ENCODE measurements around the gene SMIM44. TPM values are rescaled to one million over a fixed set of nuclear protein-coding genes. Genes with fewer than 3 reads are reported as not detected.
A peak's percentile ranks its signal among the peaks of the same experiment; 100 is the strongest.

SMIM44 gene
- total RNA-seq, 1 experiment from 2014 or later: not detected

- peaks cover 5% of the 10 kb centered on the region for H3K4me1 ChIP-seq (replicated peaks)
- no peak overlapping the region for H3K4me3 ChIP-seq
- no peaks in the 10 kb centered on the region for H3K9me3 ChIP-seq (replicated peaks)
- H3K27ac ChIP-seq: no peak overlapping the region
- H3K27me3 ChIP-seq (replicated peaks): peaks cover 43% of the 10 kb centered on the region
- H3K36me3 ChIP-seq: no peaks in the 10 kb centered on the region
- no peak for DNase-seq (ENCODE audit: low read depth in 1 of 2, low spot score in 2 of 2)
Measured at GRCh38 chr19:3481241-3482090, 1.8 kb downstream of the SMIM44 start.

- Histone ChIP-seq H3K27ac (no peak within 1 kb of the TSS), H3K27me3 (replicated peaks) (peaks cover 43% of the 10 kb centered on the region), H3K4me1 (replicated peaks) (peaks cover 5% of the 10 kb centered on the region), H3K36me3 (no peaks in the 10 kb centered on the region), H3K4me3 (no peak within 1 kb of the TSS), H3K9me3 (replicated peaks) (no peaks in the 10 kb centered on the region)
- no peak for DNase-seq (ENCODE audit: low read depth in 1 of 2, low spot score in 2 of 2)
Measured at GRCh38 chr19:3480383-3481091, 2.7 kb downstream of the SMIM44 start, which contains the start of gene SMIM24. Gene SMIM24, minus strand, starts transcription at chr19:3480525. Its CDS starts 62 bp downstream, at chr19:3480463.

- H3K4me3 ChIP-seq: no peak overlapping the region
- no peak for DNase-seq (ENCODE audit: low read depth in 1 of 2, low spot score in 2 of 2)
- no peaks in the 10 kb centered on the region for H3K9me3 ChIP-seq (replicated peaks)
- H3K4me1 ChIP-seq (replicated peaks): peaks cover 5% of the 10 kb centered on the region
- no peak overlapping the region for H3K27ac ChIP-seq
- peaks cover 43% of the 10 kb centered on the region for H3K27me3 ChIP-seq (replicated peaks)
- no peaks in the 10 kb centered on the region for H3K36me3 ChIP-seq
Measured at GRCh38 chr19:3479834-3480215, 3.4 kb downstream of the SMIM44 start.

GRCh38 chr19:3479177-3479833 is 3.9 kb downstream of the SMIM44 start:
- no peak for DNase-seq (ENCODE audit: low read depth in 1 of 2, low spot score in 2 of 2)
- H3K27ac ChIP-seq: no peak overlapping the region
- H3K4me3 ChIP-seq: no peak overlapping the region
- no peaks in the 10 kb centered on the region for H3K36me3 ChIP-seq
- H3K9me3 ChIP-seq (replicated peaks): no peaks in the 10 kb centered on the region
- peaks cover 5% of the 10 kb centered on the region for H3K4me1 ChIP-seq (replicated peaks)
- H3K27me3 ChIP-seq (replicated peaks): peaks cover 40% of the 10 kb centered on the region

- H3K4me1 ChIP-seq (replicated peaks): peaks cover 5% of the 10 kb centered on the region
- H3K27me3 ChIP-seq (replicated peaks): peaks cover 34% of the 10 kb centered on the region
- DNase-seq (ENCODE audit: low read depth in 1 of 2, low spot score in 2 of 2): no peak
- no peak overlapping the region for H3K27ac ChIP-seq
- H3K36me3 ChIP-seq: no peaks in the 10 kb centered on the region
- no peak overlapping the region for H3K4me3 ChIP-seq
- H3K9me3 ChIP-seq (replicated peaks): no peaks in the 10 kb centered on the region
Measured at GRCh38 chr19:3478409-3479176, 4.6 kb downstream of the SMIM44 start.

- Histone ChIP-seq H3K36me3 (no peaks in the 10 kb centered on the region), H3K4me1 (replicated peaks) (peaks cover 2% of the 10 kb centered on the region), H3K9me3 (replicated peaks) (no peaks in the 10 kb centered on the region), H3K27ac (no peak overlapping the region), H3K27me3 (replicated peaks) (peaks cover 28% of the 10 kb centered on the region), H3K4me3 (no peak overlapping the region)
- DNase-seq (ENCODE audit: low read depth in 1 of 2, low spot score in 2 of 2): no peak
Measured at GRCh38 chr19:3477951-3478350, 5.3 kb downstream of the SMIM44 start.

GRCh38 chr19:3477506-3477905 is 5.7 kb downstream of the SMIM44 start:
- no peak overlapping the region for H3K4me3 ChIP-seq
- no peak overlapping the region for H3K27ac ChIP-seq
- no peaks in the 10 kb centered on the region for H3K4me1 ChIP-seq (replicated peaks)
- no peaks in the 10 kb centered on the region for H3K36me3 ChIP-seq
- DNase-seq (ENCODE audit: low read depth in 1 of 2, low spot score in 2 of 2): no peak
- H3K9me3 ChIP-seq (replicated peaks): no peaks in the 10 kb centered on the region
- peaks cover 25% of the 10 kb centered on the region for H3K27me3 ChIP-seq (replicated peaks)

GRCh38 chr19:3476830-3477229 is 6.4 kb downstream of the SMIM44 start:
- Histone ChIP-seq H3K36me3 (no peaks in the 10 kb centered on the region), H3K27me3 (replicated peaks) (peaks cover 18% of the 10 kb centered on the region), H3K4me3 (no peak overlapping the region), H3K27ac (no peak overlapping the region), H3K4me1 (replicated peaks) (no peaks in the 10 kb centered on the region), H3K9me3 (replicated peaks) (no peaks in the 10 kb centered on the region)
- DNase-seq (ENCODE audit: low read depth in 1 of 2, low spot score in 2 of 2): no peak

GRCh38 chr19:3475449-3475848 is 7.8 kb downstream of the SMIM44 start:
- Histone ChIP-seq H3K4me1 (replicated peaks) (no peaks in the 10 kb centered on the region), H3K9me3 (replicated peaks) (no peaks in the 10 kb centered on the region), H3K4me3 (no peak overlapping the region), H3K36me3 (no peaks in the 10 kb centered on the region), H3K27ac (no peak overlapping the region), H3K27me3 (replicated peaks) (peaks cover 5% of the 10 kb centered on the region)
- DNase-seq (ENCODE audit: low read depth in 1 of 2, low spot score in 2 of 2): no peak

- no peaks in the 10 kb centered on the region for H3K4me1 ChIP-seq (replicated peaks)
- no peaks in the 10 kb centered on the region for H3K9me3 ChIP-seq (replicated peaks)
- no peaks in the 10 kb centered on the region for H3K36me3 ChIP-seq
- H3K4me3 ChIP-seq: no peak overlapping the region
- no peak overlapping the region for H3K27ac ChIP-seq
- no peak for DNase-seq (ENCODE audit: low read depth in 1 of 2, low spot score in 2 of 2)
- 0 out of 2 replicates have a peak, but pooled peaks cover 3% of the 10 kb centered on the region for H3K27me3 ChIP-seq (replicated peaks)
Measured at GRCh38 chr19:3474614-3475013, 8.6 kb downstream of the SMIM44 start.

GRCh38 chr19:3474010-3474409 is 9.2 kb downstream of the SMIM44 start:
- Histone ChIP-seq H3K4me1 (replicated peaks) (no peaks in the 10 kb centered on the region), H3K27ac (no peak overlapping the region), H3K9me3 (replicated peaks) (no peaks in the 10 kb centered on the region), H3K27me3 (replicated peaks) (0 out of 2 replicates have a peak, but pooled peaks cover 3% of the 10 kb centered on the region), H3K36me3 (no peaks in the 10 kb centered on the region), H3K4me3 (no peak overlapping the region)
- DNase-seq (ENCODE audit: low read depth in 1 of 2, low spot score in 2 of 2): no peak

GRCh38 chr19:3471954-3472655 is 11.1 kb downstream of the SMIM44 start:
- no peaks in the 10 kb centered on the region for H3K4me1 ChIP-seq (replicated peaks)
- H3K27ac ChIP-seq: no peak overlapping the region
- no peaks in the 10 kb centered on the region for H3K9me3 ChIP-seq (replicated peaks)
- peak in 1 of 2 experiments; percentile 38 for DNase-seq (ENCODE audit: low read depth in 1 of 2, low spot score in 2 of 2)
- no peaks in the 10 kb centered on the region for H3K36me3 ChIP-seq
- H3K4me3 ChIP-seq: no peak overlapping the region
- 0 out of 2 replicates have a peak, but pooled peaks cover 3% of the 10 kb centered on the region for H3K27me3 ChIP-seq (replicated peaks)
